H1 (cell line): ENCODE data around the gene KRT3. TPM values are rescaled to one million over a fixed set of nuclear protein-coding genes. Genes with fewer than 3 reads are reported as not detected.

Experiments used
- BCL11A ChIP-seq, 2 experiments: IDR thresholded peaks; one replicate each; pipeline ENCODE4 v1.6.1; 2011; ENCODE audit warnings: low read depth in 2 of 2, low read length in 2 of 2, mild to moderate bottlenecking in 2 of 2
- CHD7 ChIP-seq: fragments of 300-600 bp; sonication (generic); IDR thresholded peaks from 2 replicates; pipeline ENCODE4 v1.7.1; 2012; ENCODE audit warnings: low read length, moderate library complexity, mild to moderate bottlenecking, inconsistent platforms; ENCODE audit not compliant: insufficient replicate concordance
- CREB1 ChIP-seq: IDR thresholded peaks from 2 replicates; pipeline ENCODE4 v1.6.1; 2012; ENCODE audit warnings: inconsistent platforms
- EP300 ChIP-seq, 2 experiments: IDR thresholded peaks; 1 replicate in 1 of 2; 2 replicates in 1 of 2; pipeline ENCODE4 v1.6.1; 2011 to 2012; ENCODE audit warnings: low read depth in 2 of 2, low read length in 2 of 2, mild to moderate bottlenecking in 2 of 2, borderline replicate concordance in 1 of 2, inconsistent platforms in 1 of 2, moderate library complexity in 1 of 2
- POLR2AphosphoS5 ChIP-seq: IDR thresholded peaks from 2 replicates; pipeline ENCODE4 v1.6.1; 2011; ENCODE audit warnings: low read depth, low read length
- SP1 ChIP-seq: IDR thresholded peaks from 2 replicates; pipeline ENCODE4 v1.6.1; 2011; ENCODE audit warnings: low read depth, low read length
- SRF ChIP-seq: IDR thresholded peaks from 2 replicates; pipeline ENCODE4 v1.6.1; 2011; ENCODE audit warnings: mild to moderate bottlenecking, low read depth, low read length, moderate library complexity
- TAF7 ChIP-seq: optimal IDR thresholded peaks from 2 replicates; pipeline ENCODE3; 2011; ENCODE audit warnings: low read depth, mild to moderate bottlenecking, inconsistent platforms, low read length, moderate library complexity, borderline replicate concordance
- YY1 ChIP-seq: IDR thresholded peaks from 2 replicates; pipeline ENCODE4 v1.6.1; 2011; ENCODE audit warnings: low read depth, mild to moderate bottlenecking, low read length
- polyA plus RNA-seq, 7 experiments: library from polyadenylated mRNA; depleted of rRNA in 3 of 7; stranded (reverse) in 5 of 7; unstranded in 2 of 7; fragments of >200 nt in 5 of 7; fragments of 200-250 nt in 2 of 7; gene quantifications; 1 replicate in 5 of 7; 2 replicates in 1 of 7; 4 replicates in 1 of 7; pipeline versions ENCODE4 v1.2.1 to v1.2.3, GENCODE V29; 2011 to 2013; ENCODE audit warnings: missing spikeins in 2 of 7, mixed read lengths in 2 of 7
- total RNA-seq: library from RNA; stranded (reverse); fragmentation: NEBNext Ultra II Directional; extraction: Animal tissue kit (Norgen Biotek cat#: 25700); gene quantifications from 2 replicates; pipeline ENCODE4 v1.2.1, GENCODE V29; 2021

KRT3 gene
- total and polyA plus RNA-seq, 2 of the 8 experiments (the other 6 are each of a cell fraction or from before 2014, with no cell fraction given) = not detected

- no peak for TF ChIP-seq CHD7
- TF ChIP-seq EP300 (IDR thresholded peaks at IDR 0.05; ENCODE audit: borderline replicate concordance in 1 of 2, low read depth in 2 of 2, low read length in 2 of 2) = no peak
- TF ChIP-seq SP1 = no peak
- TF ChIP-seq YY1 = no peak
- TF ChIP-seq BCL11A (IDR thresholded peaks at IDR 0.05; ENCODE audit: low read depth in 2 of 2, low read length in 2 of 2) = no peak
- no peak for TF ChIP-seq SRF
- TF ChIP-seq CREB1 = no peak
- no peak for TF ChIP-seq TAF7
- no peak for TF ChIP-seq POLR2AphosphoS5
Observed at GRCh38 chr12:52833922-52834726, 38.2 kb upstream of the KRT3 start, which contains the start of gene KRT79 (continued).
